Epithelial cell of umbilical artery (primary cell): ENCODE data around the gene RECQL. TPM values are rescaled to one million over a fixed set of nuclear protein-coding genes. Genes with fewer than 3 reads are reported as not detected.

Experiments used
- total RNA-seq: library from RNA; depleted of rRNA; stranded (reverse); fragments of >200 nt; gene quantifications from 2 replicates; pipeline ENCODE4 v1.2.3, GENCODE V29; 2014

RECQL gene, protein sequence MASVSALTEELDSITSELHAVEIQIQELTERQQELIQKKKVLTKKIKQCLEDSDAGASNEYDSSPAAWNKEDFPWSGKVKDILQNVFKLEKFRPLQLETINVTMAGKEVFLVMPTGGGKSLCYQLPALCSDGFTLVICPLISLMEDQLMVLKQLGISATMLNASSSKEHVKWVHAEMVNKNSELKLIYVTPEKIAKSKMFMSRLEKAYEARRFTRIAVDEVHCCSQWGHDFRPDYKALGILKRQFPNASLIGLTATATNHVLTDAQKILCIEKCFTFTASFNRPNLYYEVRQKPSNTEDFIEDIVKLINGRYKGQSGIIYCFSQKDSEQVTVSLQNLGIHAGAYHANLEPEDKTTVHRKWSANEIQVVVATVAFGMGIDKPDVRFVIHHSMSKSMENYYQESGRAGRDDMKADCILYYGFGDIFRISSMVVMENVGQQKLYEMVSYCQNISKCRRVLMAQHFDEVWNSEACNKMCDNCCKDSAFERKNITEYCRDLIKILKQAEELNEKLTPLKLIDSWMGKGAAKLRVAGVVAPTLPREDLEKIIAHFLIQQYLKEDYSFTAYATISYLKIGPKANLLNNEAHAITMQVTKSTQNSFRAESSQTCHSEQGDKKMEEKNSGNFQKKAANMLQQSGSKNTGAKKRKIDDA
- 133 and 165 TPM in 2 replicates for total RNA-seq

DNA sequence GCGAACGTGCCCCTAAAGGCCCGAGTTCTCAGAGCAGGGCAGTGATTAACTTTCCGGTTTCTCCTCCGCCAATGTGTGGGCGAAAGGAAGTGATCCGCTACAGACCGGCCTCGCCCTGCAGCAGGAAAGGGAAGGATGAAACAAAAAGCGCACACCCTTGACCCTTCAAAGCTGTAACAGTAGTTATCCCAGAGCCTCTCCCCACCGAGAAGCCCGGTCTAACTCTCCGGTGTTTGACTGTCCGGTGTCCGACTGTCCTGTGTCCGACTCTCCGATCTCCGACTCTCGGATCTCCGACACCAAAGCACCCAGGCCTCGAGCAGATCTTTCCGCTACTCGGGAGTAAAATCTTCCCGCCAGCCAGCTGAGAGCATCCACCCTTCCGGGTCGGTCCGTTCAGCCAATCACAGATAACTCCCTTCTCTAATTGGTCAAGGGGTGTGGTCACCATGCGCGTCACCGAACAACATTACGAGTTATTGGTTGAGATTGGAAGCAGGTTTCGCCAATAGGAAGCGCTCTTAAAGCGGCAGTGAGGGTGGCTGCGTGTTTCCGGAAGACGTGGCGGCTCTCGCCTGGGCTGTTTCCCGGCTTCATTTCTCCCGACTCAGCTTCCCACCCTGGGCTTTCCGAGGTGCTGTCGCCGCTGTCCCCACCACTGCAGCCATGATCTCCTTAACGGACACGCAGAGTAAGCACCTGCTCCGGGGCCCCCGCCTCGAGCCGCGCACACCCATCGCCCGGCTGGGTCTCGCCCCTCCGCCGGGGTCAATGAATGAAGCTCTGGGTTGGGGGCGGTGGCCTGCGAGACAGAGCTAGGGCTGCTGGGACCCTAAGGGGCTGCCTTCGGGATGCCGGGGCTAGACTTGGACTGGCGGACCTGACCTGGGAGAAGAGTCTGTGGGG, at the start of gene RECQL, which contains the start of gene GOLT1B:
Gene RECQL, minus strand, starts transcription at position 378 of the 906 bp plus-strand sequence. CDS start 2,065 bp downstream, outside the sequence.
Gene GOLT1B, plus strand, starts transcription at position 532 of the 906 bp plus-strand sequence. Its CDS starts 135 bp downstream, at position 667.

DNA sequence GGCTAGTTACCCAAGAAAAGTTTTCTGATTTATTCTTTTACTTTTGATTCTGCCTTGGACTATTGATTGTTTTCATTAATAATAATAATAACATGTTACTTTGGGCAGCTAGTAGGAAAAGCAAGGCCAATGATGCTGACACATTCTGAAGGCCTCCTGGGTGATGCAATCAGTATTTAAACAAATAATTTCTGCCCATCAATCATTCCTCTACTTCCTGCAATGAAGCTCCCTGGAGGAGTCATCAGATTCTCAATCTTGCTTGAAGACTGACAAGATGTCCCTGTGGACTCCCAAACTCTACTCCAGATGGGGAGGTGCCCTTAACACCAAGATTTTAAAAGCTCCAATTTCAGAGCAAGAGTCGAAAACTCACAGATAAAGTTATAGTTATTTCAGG, 24.6 kb upstream of the RECQL start, which contains the start of gene SPX:
Gene SPX, plus strand, starts transcription at position 244 of the 400 bp plus-strand sequence. CDS start 177 bp downstream, outside the sequence.

Other genes starting within 250 kb of the RECQL start
- gene SLCO1A2, start 166.7 kb downstream of the RECQL start, total RNA-seq, result not detected in 2 replicates
- gene IAPP, start 128.7 kb downstream of the RECQL start, total RNA-seq, result not detected in 2 replicates
- gene PYROXD1, start 64.0 kb downstream of the RECQL start, total RNA-seq, result 9.1 and 11.2 TPM in 2 replicates
- gene GOLT1B, start 154 bp upstream of the RECQL start, total RNA-seq, result 51.3 and 61.2 TPM in 2 replicates
- 0.32 TPM in 1 of 2 replicates, not detected in the other for gene SPX, start 24.7 kb upstream of the RECQL start, total RNA-seq
- gene GYS2, start 103.2 kb upstream of the RECQL start, total RNA-seq, result not detected in 2 replicates
- gene LDHB, start 156.2 kb upstream of the RECQL start, total RNA-seq, result 946 and 1,016 TPM in 2 replicates